ENCODE results near the gene CEMIP.

DNA sequence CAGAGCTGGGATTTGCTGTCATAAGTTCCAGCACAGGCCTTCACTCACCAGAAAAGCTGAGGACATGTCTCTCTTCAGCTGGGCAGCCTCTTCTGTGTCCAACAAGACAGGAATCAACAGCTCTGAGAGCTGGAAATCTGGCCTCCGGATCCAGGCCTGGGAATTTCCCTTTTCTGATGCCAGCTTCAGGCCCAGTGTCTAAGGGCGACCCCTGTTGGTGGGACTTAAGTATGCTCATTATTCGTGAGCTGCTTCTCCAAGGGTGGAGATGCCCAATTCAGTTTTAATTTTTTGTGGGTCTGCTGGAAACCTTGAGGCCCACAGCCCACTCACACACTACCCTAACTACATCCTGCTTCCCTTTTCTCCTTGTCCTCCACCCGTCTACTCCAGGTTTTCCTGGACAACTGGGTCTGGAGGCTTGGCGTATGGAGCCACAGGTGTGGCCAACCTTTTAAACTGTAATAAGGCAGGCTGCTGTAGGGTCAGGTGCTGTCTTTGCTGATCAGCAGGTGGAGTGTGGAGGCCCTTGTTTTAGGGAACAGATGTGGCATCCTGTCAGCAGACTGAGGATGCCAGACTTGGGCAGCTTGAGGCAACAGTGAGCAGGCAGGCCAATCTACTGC is 2.6 kb upstream of the CEMIP start:
- TF ChIP-seq, protein P1, sequence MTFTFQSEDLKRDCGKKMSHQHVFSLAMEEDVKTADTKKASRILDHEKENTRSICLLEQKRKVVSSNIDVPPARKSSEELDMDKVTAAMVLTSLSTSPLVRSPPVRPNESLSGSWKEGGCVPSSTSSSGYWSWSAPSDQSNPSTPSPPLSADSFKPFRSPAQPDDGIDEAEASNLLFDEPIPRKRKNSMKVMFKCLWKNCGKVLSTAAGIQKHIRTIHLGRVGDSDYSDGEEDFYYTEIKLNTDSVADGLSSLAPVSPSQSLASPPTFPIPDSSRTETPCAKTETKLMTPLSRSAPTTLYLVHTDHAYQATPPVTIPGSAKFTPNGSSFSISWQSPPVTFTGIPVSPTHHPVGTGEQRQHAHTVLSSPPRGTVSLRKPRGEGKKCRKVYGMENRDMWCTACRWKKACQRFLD (tag by site-specific recombination; IDR thresholded peaks at IDR 0.05): no peak
- TF ChIP-seq ZNF223 (tag by site-specific recombination; IDR thresholded peaks at IDR 0.05) (no peak), TCF7L2 (IDR thresholded peaks at IDR 0.05; ENCODE audit: borderline replicate concordance, low read depth, low read length) (no peak), SALL2 (tag by site-specific recombination; IDR thresholded peaks at IDR 0.05; ENCODE audit: borderline replicate concordance) (no peak), GLI4 (tag by site-specific recombination; IDR thresholded peaks at IDR 0.05) (no peak), ZBTB17 (tag by site-specific recombination; IDR thresholded peaks at IDR 0.05) (peak; percentile 86), ZBTB21 (tag by site-specific recombination; IDR thresholded peaks at IDR 0.05) (no peak), ZNF23 (tag by site-specific recombination; IDR thresholded peaks at IDR 0.05; ENCODE audit: borderline replicate concordance) (no peak)
- TF ChIP-seq, protein P2, sequence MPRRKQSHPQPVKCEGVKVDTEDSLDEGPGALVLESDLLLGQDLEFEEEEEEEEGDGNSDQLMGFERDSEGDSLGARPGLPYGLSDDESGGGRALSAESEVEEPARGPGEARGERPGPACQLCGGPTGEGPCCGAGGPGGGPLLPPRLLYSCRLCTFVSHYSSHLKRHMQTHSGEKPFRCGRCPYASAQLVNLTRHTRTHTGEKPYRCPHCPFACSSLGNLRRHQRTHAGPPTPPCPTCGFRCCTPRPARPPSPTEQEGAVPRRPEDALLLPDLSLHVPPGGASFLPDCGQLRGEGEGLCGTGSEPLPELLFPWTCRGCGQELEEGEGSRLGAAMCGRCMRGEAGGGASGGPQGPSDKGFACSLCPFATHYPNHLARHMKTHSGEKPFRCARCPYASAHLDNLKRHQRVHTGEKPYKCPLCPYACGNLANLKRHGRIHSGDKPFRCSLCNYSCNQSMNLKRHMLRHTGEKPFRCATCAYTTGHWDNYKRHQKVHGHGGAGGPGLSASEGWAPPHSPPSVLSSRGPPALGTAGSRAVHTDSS (tag by site-specific recombination; IDR thresholded peaks at IDR 0.05): no peak
- TF ChIP-seq, protein P3, sequence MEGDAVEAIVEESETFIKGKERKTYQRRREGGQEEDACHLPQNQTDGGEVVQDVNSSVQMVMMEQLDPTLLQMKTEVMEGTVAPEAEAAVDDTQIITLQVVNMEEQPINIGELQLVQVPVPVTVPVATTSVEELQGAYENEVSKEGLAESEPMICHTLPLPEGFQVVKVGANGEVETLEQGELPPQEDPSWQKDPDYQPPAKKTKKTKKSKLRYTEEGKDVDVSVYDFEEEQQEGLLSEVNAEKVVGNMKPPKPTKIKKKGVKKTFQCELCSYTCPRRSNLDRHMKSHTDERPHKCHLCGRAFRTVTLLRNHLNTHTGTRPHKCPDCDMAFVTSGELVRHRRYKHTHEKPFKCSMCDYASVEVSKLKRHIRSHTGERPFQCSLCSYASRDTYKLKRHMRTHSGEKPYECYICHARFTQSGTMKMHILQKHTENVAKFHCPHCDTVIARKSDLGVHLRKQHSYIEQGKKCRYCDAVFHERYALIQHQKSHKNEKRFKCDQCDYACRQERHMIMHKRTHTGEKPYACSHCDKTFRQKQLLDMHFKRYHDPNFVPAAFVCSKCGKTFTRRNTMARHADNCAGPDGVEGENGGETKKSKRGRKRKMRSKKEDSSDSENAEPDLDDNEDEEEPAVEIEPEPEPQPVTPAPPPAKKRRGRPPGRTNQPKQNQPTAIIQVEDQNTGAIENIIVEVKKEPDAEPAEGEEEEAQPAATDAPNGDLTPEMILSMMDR (tag by site-specific recombination; IDR thresholded peaks at IDR 0.05): peak; percentile 58; the same call in 1 of the 2 replicates

All from HEK293 (cell line).